ENCODE data around the gene ADSS1. TPM values are rescaled to one million over a fixed set of nuclear protein-coding genes. Genes with fewer than 3 reads are reported as not detected.

ADSS1 gene
- total RNA-seq, 1 experiment from 2014 or later: 9.9 TPM

DNA sequence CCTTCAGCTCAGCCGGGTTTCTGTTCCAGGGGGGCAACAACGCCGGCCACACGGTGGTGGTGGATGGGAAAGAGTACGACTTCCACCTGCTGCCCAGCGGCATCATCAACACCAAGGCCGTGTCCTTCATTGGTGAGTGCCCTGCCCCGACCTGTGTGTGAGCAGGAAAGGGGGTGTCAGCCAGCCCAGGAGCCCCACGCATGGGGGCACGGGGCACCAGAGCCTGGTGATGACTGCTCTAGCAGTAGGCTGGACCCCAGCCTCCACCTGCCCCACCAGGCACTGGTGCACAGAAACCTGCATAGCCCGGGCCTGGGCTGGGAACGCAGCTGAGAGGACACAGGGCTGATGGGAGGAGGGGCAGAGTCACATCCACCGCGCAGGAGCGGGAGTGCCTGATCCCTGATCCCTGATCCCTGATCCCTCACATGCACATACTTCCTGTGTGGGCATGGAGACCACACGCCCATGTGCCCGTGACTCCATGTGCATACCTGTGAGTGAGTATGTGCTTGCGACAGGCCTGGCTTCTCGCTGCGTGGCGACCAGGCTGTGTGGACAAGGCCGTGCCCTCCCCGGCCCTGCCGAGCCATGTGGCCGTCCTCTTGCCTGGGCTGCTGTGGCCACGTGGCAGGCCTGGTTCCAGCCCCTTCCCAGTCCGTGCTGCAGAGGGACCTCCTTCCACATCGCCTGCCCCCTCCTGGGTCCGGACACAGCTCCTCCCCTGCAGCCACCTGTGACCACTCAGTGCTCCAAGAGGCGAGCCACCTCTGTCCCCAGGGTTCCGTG lies 11.2 kb downstream of the ADSS1 start:
- intact Hi-C loops (cut with micrococcal nuclease): no loop called here
- H3K4me1 ChIP-seq (ENCODE audit: control insufficient read depth in 1 of 2, insufficient read depth in 2 of 2, low read length in 2 of 2): peaks cover 18 to 19% of the 10 kb centered on the region in 2 experiments
- ATAC-seq: no peak
- no peaks in the 10 kb centered on the region for H3K79me2 ChIP-seq (ENCODE audit: insufficient read depth, low read length)
- ChIA-PET CTCF (no interaction called here), POLR2A (no interaction called here), RAD21 (ENCODE audit: low non-redundant PET in 1 of 2, low total read pairs in 2 of 2, uncharacterized antibody in 2 of 2, unreplicated experiment in 2 of 2) (no interaction called here)
- DNase-seq (ENCODE audit: low read depth, low spot score): no peak
- no peak overlapping the region for H3K4me3 ChIP-seq (replicated peaks in 1 of 2; ENCODE audit: low read depth in 1 of 2, low read length in 2 of 2)
- TF ChIP-seq EZH2 (IDR thresholded peaks at IDR 0.05): no peak
- no peak for TF ChIP-seq EZH2phosphoT487 (IDR thresholded peaks at IDR 0.05; ENCODE audit: borderline replicate concordance)
- TF ChIP-seq, protein P1, sequence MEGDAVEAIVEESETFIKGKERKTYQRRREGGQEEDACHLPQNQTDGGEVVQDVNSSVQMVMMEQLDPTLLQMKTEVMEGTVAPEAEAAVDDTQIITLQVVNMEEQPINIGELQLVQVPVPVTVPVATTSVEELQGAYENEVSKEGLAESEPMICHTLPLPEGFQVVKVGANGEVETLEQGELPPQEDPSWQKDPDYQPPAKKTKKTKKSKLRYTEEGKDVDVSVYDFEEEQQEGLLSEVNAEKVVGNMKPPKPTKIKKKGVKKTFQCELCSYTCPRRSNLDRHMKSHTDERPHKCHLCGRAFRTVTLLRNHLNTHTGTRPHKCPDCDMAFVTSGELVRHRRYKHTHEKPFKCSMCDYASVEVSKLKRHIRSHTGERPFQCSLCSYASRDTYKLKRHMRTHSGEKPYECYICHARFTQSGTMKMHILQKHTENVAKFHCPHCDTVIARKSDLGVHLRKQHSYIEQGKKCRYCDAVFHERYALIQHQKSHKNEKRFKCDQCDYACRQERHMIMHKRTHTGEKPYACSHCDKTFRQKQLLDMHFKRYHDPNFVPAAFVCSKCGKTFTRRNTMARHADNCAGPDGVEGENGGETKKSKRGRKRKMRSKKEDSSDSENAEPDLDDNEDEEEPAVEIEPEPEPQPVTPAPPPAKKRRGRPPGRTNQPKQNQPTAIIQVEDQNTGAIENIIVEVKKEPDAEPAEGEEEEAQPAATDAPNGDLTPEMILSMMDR (IDR thresholded peaks at IDR 0.05 in 2 of 3, conservative IDR thresholded peaks at IDR 0.05 in 1 of 3; ENCODE audit: borderline replicate concordance in 1 of 3, insufficient read depth in 1 of 3, low read depth in 2 of 3, low read length in 2 of 3): no peak
- TF ChIP-seq ZNF274 (IDR thresholded peaks at IDR 0.05; ENCODE audit: low read depth, low read length): no peak
- no peak for TF ChIP-seq POLR2A (IDR thresholded peaks at IDR 0.05; ENCODE audit: borderline replicate concordance, extremely low read depth, insufficient read depth, insufficient read length)
- no peak for TF ChIP-seq SRF (IDR thresholded peaks at IDR 0.05; ENCODE audit: low read depth)
- H2AFZ ChIP-seq (ENCODE audit: low read depth, low read length, poor library complexity, severe bottlenecking): no peak overlapping the region
- BruUV-seq (replicated peaks): no TSS peak
- H3K9me3 ChIP-seq (ENCODE audit: control insufficient read depth in 1 of 2, insufficient read depth in 1 of 2, low read depth in 1 of 2, low read length in 2 of 2): no peaks in the 10 kb centered on the region
- no peak overlapping the region for H3K27ac ChIP-seq (ENCODE audit: low read depth, low read length)
- no peak overlapping the region for H3K4me2 ChIP-seq (ENCODE audit: low read length)
- H3K9ac ChIP-seq (ENCODE audit: low read length): no peak overlapping the region
- H3K36me3 ChIP-seq (ENCODE audit: control insufficient read depth in 1 of 2, insufficient read depth in 2 of 2, low read length in 2 of 2): no peaks in the 10 kb centered on the region
- H3K27me3 ChIP-seq (ENCODE audit: insufficient read depth, low read length): no peaks in the 10 kb centered on the region
- H4K20me1 ChIP-seq (ENCODE audit: insufficient read depth): no peaks in the 10 kb centered on the region
- no peaks in the 10 kb centered on the region for H3K9me2 ChIP-seq (ENCODE audit: insufficient read depth)
